OCI-LY1 (cell line): ENCODE results near the gene TLCD2.

Experiments
- H2AFZ ChIP-seq: fragments of 200-600 bp; sonication (generic), shearing (Covaris generic); 2 replicates; pipeline ENCODE4 v1.6.0; 2014; ENCODE audit warnings: antibody characterized with exemption, mild to moderate bottlenecking, low read length
- H3F3A ChIP-seq: fragments of 200-600 bp; sonication (generic), shearing (Covaris generic); 2 replicates; pipeline ENCODE4 v1.6.0; 2014; ENCODE audit warnings: mild to moderate bottlenecking, antibody characterized with exemption, low read length, moderate library complexity; ENCODE audit not compliant: insufficient read depth
- H3K27ac ChIP-seq: fragments of 200-600 bp; sonication (generic); 2 replicates; pipeline ENCODE4 v1.5.1; 2014; ENCODE audit warnings: low read length, mixed run types, mild to moderate bottlenecking, low read depth; ENCODE audit not compliant: poor library complexity, severe bottlenecking
- H3K27me3 ChIP-seq: fragments of 200-600 bp; sonication (generic); 2 replicates; pipeline ENCODE4 v1.6.0; 2014; ENCODE audit warnings: antibody characterized with exemption, mild to moderate bottlenecking, low read length, moderate library complexity; ENCODE audit not compliant: insufficient read depth
- H3K36me3 ChIP-seq: fragments of 200-600 bp; sonication (generic); 2 replicates; pipeline ENCODE4 v1.6.1; 2014; ENCODE audit warnings: mild to moderate bottlenecking, antibody characterized with exemption, low read length, moderate library complexity, mixed read lengths; ENCODE audit not compliant: insufficient read depth
- H3K4me1 ChIP-seq: fragments of 200-600 bp; sonication (generic); 2 replicates; pipeline ENCODE4 v1.5.1; 2014; ENCODE audit warnings: mild to moderate bottlenecking, low read length, moderate library complexity; ENCODE audit not compliant: insufficient read depth, severe bottlenecking
- H3K4me2 ChIP-seq: fragments of 200-600 bp; sonication (generic), shearing (Covaris generic); 2 replicates; pipeline ENCODE4 v1.6.1; 2014; ENCODE audit warnings: low read length
- H3K4me3 ChIP-seq: fragments of 200-600 bp; sonication (generic); 2 replicates; pipeline ENCODE4 v1.5.1; 2014; ENCODE audit warnings: low read length, low read depth, mild to moderate bottlenecking, mixed read lengths; ENCODE audit not compliant: poor library complexity, severe bottlenecking
- H3K79me2 ChIP-seq: fragments of 200-600 bp; shearing (Covaris generic); 2 replicates; pipeline ENCODE4 v1.6.1; 2016; ENCODE audit warnings: mixed run types, low read length, mixed read lengths; ENCODE audit not compliant: insufficient read depth
- H3K9ac ChIP-seq: fragments of 200-600 bp; sonication (generic), shearing (Covaris generic); 2 replicates; pipeline ENCODE4 v1.6.1; 2014; ENCODE audit warnings: mild to moderate bottlenecking, low read length, mixed read lengths
- H3K9me2 ChIP-seq: fragments of 200-600 bp; sonication (generic), shearing (Covaris generic); 2 replicates; pipeline ENCODE4 v1.6.1; 2014; ENCODE audit warnings: low read depth, mild to moderate bottlenecking, low read length, mixed read lengths
- H3K9me3 ChIP-seq: fragments of 200-600 bp; shearing (Covaris generic); 2 replicates; pipeline ENCODE4 v1.6.1; 2014; ENCODE audit warnings: low read length, mixed read lengths
- H4K20me1 ChIP-seq: fragments of 200-600 bp; sonication (generic), shearing (Covaris generic); 2 replicates; pipeline ENCODE4 v1.6.0; 2016; ENCODE audit warnings: mild to moderate bottlenecking, low read length; ENCODE audit not compliant: insufficient read depth
- EZH2 ChIP-seq: fragments of 200-600 bp; sonication (generic), shearing (Covaris generic); IDR thresholded peaks from 2 replicates; pipeline ENCODE4 v1.8.0; 2017; ENCODE audit warnings: borderline replicate concordance, mixed run types, mild to moderate bottlenecking, antibody characterized with exemption, low read length, moderate library complexity, mixed read lengths
- TF ChIP-seq, protein P1 (sequence below): fragments of 200-600 bp; sonication (generic), shearing (Covaris generic); IDR thresholded peaks from 2 replicates; pipeline ENCODE4 v1.5.1; 2017; ENCODE audit warnings: mild to moderate bottlenecking, antibody characterized with exemption, low read length, moderate library complexity, mixed read lengths

Gene TLCD2

DNA sequence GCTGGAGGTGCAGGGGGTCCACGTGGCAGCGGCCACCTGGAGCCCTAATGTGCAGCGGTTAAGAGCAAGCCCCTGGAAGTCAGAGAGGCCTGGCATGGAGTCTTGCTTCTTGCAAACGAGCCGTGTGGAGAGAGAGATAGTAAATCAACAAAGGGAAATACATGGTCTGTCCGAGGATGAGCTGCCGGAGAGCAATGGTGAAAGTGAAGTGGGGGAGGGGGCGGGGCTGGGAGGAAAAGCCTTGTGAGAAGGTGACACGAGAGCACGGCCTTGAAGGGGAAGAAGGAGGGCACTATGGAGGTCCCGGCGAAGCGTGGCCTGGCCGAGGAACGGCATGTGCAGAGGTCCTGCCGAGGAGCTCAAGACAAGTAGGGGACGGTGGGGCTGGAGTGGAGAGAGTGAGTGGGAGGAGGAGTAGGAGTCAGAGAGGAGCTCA, 45.7 kb upstream of the TLCD2 start:
- TF ChIP-seq EZH2 = no peak
- TF ChIP-seq, protein P1, sequence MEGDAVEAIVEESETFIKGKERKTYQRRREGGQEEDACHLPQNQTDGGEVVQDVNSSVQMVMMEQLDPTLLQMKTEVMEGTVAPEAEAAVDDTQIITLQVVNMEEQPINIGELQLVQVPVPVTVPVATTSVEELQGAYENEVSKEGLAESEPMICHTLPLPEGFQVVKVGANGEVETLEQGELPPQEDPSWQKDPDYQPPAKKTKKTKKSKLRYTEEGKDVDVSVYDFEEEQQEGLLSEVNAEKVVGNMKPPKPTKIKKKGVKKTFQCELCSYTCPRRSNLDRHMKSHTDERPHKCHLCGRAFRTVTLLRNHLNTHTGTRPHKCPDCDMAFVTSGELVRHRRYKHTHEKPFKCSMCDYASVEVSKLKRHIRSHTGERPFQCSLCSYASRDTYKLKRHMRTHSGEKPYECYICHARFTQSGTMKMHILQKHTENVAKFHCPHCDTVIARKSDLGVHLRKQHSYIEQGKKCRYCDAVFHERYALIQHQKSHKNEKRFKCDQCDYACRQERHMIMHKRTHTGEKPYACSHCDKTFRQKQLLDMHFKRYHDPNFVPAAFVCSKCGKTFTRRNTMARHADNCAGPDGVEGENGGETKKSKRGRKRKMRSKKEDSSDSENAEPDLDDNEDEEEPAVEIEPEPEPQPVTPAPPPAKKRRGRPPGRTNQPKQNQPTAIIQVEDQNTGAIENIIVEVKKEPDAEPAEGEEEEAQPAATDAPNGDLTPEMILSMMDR = no peak
- H3K27me3 ChIP-seq = peaks cover 5% of the 10 kb centered on the region; the same call in 1 of the 2 replicates
- H3K4me2 ChIP-seq = no peak overlapping the region
- H3K36me3 ChIP-seq = no peaks in the 10 kb centered on the region
- H3F3A ChIP-seq = no peaks in the 10 kb centered on the region
- no peaks in the 10 kb centered on the region for H3K9me2 ChIP-seq
- H3K4me3 ChIP-seq = no peak overlapping the region
- H3K27ac ChIP-seq = no peak overlapping the region
- no peaks in the 10 kb centered on the region for H3K9me3 ChIP-seq
- H2AFZ ChIP-seq = no peak overlapping the region
- H3K79me2 ChIP-seq = no peaks in the 10 kb centered on the region
- no peaks in the 10 kb centered on the region for H4K20me1 ChIP-seq
- H3K4me1 ChIP-seq = peaks cover 10% of the 10 kb centered on the region
- H3K9ac ChIP-seq = no peak overlapping the region

GRCh38 chr17:1755252-1755826, 45.2 kb upstream of the TLCD2 start:
- no peak overlapping the region for H3K9ac ChIP-seq
- TF ChIP-seq EZH2 = no peak
- TF ChIP-seq, protein P1 = no peak
- no peaks in the 10 kb centered on the region for H3K36me3 ChIP-seq
- no peak overlapping the region for H3K27ac ChIP-seq
- no peaks in the 10 kb centered on the region for H3K79me2 ChIP-seq
- no peaks in the 10 kb centered on the region for H3K9me2 ChIP-seq
- H3K9me3 ChIP-seq = no peaks in the 10 kb centered on the region
- H2AFZ ChIP-seq = no peak overlapping the region
- no peaks in the 10 kb centered on the region for H3F3A ChIP-seq
- H4K20me1 ChIP-seq = no peaks in the 10 kb centered on the region
- peaks cover 10% of the 10 kb centered on the region for H3K4me1 ChIP-seq
- H3K4me2 ChIP-seq = no peak overlapping the region
- peaks cover 5% of the 10 kb centered on the region; the same call in 1 of the 2 replicates for H3K27me3 ChIP-seq
- H3K4me3 ChIP-seq = no peak overlapping the region

DNA sequence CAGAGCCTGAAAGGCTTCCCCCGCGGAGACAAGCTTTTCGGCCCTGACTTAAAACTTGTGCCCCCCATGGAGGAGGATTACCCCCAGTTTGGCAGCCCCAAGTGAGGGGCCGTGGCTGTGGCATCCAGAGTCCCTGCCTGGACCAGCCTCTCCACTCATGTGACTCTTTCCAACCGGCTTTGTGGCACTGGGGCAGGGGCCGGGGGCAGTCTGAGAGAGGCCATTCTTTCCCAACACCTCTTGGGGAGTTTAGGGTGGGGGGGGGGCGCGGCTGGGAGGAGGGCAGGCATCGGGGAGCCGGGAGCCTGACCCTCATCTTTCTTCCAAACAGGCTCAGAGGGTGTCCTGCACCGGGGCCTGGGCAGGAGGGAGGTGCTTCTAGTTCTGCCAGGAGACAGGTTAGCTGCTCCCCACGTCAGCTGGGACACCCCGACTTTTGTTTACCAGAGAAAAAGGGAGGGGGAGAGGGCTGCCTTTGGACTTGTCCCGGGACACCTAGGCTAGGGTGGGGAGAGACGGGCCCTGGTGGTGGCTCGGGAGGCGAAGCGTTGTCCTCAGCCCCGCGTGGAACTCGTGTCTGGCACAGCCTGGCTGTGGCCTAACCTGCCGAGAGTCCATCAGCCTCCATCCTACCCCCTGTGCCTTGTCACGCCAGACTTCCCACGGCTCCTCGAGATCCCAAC, 44.4 kb upstream of the TLCD2 start:
- no peak overlapping the region for H2AFZ ChIP-seq
- H3K4me3 ChIP-seq = no peak overlapping the region
- TF ChIP-seq, protein P1 = no peak
- no peak for TF ChIP-seq EZH2
- no peak overlapping the region for H3K9ac ChIP-seq
- no peak overlapping the region for H3K4me2 ChIP-seq
- H3K27ac ChIP-seq = no peak overlapping the region
- H3F3A ChIP-seq = no peaks in the 10 kb centered on the region
- H3K4me1 ChIP-seq = peaks cover 10% of the 10 kb centered on the region
- H3K9me2 ChIP-seq = no peaks in the 10 kb centered on the region
- H3K79me2 ChIP-seq = no peaks in the 10 kb centered on the region
- H3K9me3 ChIP-seq = no peaks in the 10 kb centered on the region
- H4K20me1 ChIP-seq = no peaks in the 10 kb centered on the region
- H3K27me3 ChIP-seq = peaks cover 5% of the 10 kb centered on the region; the same call in 1 of the 2 replicates
- no peaks in the 10 kb centered on the region for H3K36me3 ChIP-seq
